Suprapubic skin (tissue), 4 donors: ENCODE measurements around the gene EPHA8. TPM values are rescaled to one million over a fixed set of nuclear protein-coding genes. Genes with fewer than 3 reads are reported as not detected.

Experiments
- DNase-seq, 2 donors: peaks; one replicate each; pipeline ENCODE4 v3.0.0-alpha.2; 2019; ENCODE audit warnings: low spot score in 2 of 2
- H3K27ac ChIP-seq: fragments of 200-600 bp; sonication (generic); one replicate; pipeline ENCODE4 v1.5.1; 2019
- H3K27me3 ChIP-seq: fragments of 200-600 bp; sonication (generic); one replicate; pipeline ENCODE4 v1.5.1; 2019
- H3K36me3 ChIP-seq: fragments of 200-600 bp; sonication (generic); one replicate; pipeline ENCODE4 v1.5.1; 2019
- H3K4me1 ChIP-seq: fragments of 200-600 bp; sonication (generic); one replicate; pipeline ENCODE4 v1.5.1; 2019
- H3K4me3 ChIP-seq: fragments of 200-600 bp; sonication (generic); one replicate; pipeline ENCODE4 v1.5.1; 2019; ENCODE audit warnings: mild to moderate bottlenecking
- H3K9me3 ChIP-seq: fragments of 200-600 bp; sonication (generic); one replicate; pipeline ENCODE4 v1.5.1; 2019
- EP300 ChIP-seq: sonication (generic); formaldehyde crosslinking; IDR thresholded peaks from one replicate; pipeline ENCODE4 v1.6.1; 2017; ENCODE audit warnings: antibody characterized with exemption
- POLR2A ChIP-seq, 2 donors: fragments of 450-650 bp; IDR thresholded peaks; one replicate each; pipeline ENCODE4 v1.6.1; 2017; ENCODE audit warnings: antibody characterized with exemption in 2 of 2, mild to moderate bottlenecking in 2 of 2, moderate library complexity in 2 of 2
- POLR2AphosphoS5 ChIP-seq, 3 donors: sonication (generic); formaldehyde crosslinking; IDR thresholded peaks; one replicate each; pipeline ENCODE4 v1.6.1; 2017; ENCODE audit warnings: antibody characterized with exemption in 3 of 3
- WGBS: methylation state at CpG from one replicate; pipeline ENCODE4 v1.1.5; 2018; 5-methylcytosine and 5-hydroxymethylcytosine counted together
- total RNA-seq, 4 donors: library from RNA; depleted of rRNA; stranded (reverse); fragments of >200 nt; gene quantifications; one replicate each; pipeline ENCODE4 v1.1.0, GENCODE V29; 2016
- TF ChIP-seq, protein P1 (sequence below), 2 donors: fragments of 200-600 bp in 1 of 2; fragments of 450-650 bp in 1 of 2; sonication (generic) in 1 of 2; IDR thresholded peaks; one replicate each; pipeline ENCODE4 v1.5.1; 2016 to 2019; ENCODE audit warnings: antibody characterized with exemption in 2 of 2, mild to moderate bottlenecking in 1 of 2, moderate library complexity in 1 of 2

EPHA8 gene
- under 1 TPM in 2 of 4 donors, not detected in 2; 0.34 to 0.64 TPM for total RNA-seq

DNA sequence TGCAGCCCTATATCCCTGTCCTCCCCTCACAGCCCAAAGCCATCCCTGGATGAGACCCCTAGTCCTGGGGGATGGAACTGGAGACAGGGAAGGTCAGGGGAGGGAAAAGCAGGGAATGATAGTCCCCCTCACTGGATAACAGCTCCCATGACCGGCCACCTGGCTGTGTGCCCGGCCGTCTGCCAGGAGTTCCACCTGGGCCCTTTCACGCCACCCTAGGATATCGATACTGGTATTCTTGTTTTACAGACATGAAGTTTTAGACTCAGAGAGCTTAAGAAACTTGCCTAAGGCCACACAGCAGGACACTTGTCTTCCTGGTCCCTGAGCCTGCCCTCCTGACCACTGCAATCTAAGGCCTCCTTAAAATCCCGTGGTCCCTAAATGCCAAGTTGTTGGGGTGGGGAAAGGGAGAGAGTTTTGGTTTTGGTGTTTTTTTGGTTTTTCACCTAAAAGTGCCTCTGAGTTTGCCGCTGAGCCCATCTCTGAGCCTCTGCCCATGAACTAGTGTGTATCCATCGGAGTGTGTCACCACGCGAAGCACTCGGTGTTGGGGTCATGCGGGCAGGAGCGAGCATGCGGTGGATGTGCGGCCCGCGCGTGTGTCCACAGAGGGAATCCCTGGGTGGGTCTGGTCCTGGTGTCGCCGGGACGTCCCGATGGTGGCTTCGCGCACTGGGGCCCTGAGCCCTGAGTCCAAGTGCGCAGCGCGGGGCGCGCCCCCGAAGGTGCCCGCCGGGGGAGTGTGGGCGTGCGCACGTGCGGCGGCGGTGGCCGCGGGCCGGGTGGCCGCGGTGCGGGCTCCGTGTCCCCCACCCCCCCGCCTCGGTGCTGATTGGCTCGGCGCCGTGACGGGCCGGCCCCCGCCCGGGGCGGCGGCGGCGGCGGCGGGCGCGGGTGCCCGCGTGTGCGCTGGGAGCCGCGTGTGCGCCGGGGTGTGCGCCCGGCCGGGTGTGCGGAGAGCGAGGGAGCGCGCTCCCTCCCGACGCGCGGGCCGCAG is at the start of gene EPHA8:
Gene EPHA8 (plus strand): TSS at position 906 of the 1,000 bp plus-strand sequence. CDS start 147 bp downstream, outside the sequence.
- Histone ChIP-seq H3K4me1 (peaks cover 5% of the 10 kb centered on the region), H3K4me3 (peak within 1 kb of the TSS; percentile 30), H3K27ac (no peak within 1 kb of the TSS), H3K27me3 (peaks cover 89% of the 10 kb centered on the region), H3K36me3 (no peaks in the 10 kb centered on the region), H3K9me3 (no peaks in the 10 kb centered on the region)
- DNase-seq = no peak
- no peak for TF ChIP-seq EP300
- TF ChIP-seq, protein P1, sequence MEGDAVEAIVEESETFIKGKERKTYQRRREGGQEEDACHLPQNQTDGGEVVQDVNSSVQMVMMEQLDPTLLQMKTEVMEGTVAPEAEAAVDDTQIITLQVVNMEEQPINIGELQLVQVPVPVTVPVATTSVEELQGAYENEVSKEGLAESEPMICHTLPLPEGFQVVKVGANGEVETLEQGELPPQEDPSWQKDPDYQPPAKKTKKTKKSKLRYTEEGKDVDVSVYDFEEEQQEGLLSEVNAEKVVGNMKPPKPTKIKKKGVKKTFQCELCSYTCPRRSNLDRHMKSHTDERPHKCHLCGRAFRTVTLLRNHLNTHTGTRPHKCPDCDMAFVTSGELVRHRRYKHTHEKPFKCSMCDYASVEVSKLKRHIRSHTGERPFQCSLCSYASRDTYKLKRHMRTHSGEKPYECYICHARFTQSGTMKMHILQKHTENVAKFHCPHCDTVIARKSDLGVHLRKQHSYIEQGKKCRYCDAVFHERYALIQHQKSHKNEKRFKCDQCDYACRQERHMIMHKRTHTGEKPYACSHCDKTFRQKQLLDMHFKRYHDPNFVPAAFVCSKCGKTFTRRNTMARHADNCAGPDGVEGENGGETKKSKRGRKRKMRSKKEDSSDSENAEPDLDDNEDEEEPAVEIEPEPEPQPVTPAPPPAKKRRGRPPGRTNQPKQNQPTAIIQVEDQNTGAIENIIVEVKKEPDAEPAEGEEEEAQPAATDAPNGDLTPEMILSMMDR (IDR thresholded peaks at IDR 0.05) = no peak
- TF ChIP-seq POLR2AphosphoS5 (IDR thresholded peaks at IDR 0.05) = no peak
- TF ChIP-seq POLR2A (IDR thresholded peaks at IDR 0.05) = no peak
- WGBS = 22% methylated on average over 18 of the region's 81 CpGs

DNA sequence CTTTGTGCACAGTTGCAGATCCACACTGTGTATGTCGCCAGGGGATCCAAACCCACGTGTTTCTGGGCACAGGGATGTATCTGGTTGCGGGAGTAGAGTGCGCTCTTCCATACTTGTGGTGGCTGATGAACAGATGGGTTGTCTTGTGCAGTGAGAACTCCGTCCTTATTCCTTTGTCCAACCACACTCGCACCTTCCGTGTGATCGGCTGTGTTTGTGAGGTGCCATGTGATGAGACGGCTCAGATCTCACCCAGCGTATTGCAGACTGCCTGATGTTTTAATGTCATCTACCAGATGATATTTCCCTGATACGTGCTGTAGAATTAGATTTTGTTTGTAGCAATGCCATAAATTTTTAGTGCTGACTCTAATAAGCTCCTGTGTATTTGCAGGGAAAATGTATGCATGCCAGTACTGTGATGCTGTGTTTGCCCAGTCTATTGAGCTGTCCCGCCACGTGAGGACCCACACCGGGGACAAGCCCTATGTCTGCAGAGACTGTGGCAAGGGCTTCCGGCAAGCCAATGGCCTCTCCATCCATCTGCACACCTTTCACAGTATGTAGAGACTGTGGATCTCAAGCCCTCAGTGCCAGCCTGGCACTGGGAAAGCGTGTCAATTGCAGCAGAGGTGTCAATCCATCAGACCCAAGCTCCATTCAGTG is 46.2 kb upstream of the EPHA8 start:
- 96% methylated on average over 15 of the region's 16 CpGs for WGBS
- DNase-seq = no peak
- Histone ChIP-seq H3K27me3 (no peaks in the 10 kb centered on the region), H3K27ac (no peak overlapping the region), H3K9me3 (no peaks in the 10 kb centered on the region), H3K36me3 (peaks cover 100% of the 10 kb centered on the region), H3K4me1 (no peaks in the 10 kb centered on the region), H3K4me3 (no peak overlapping the region)
- TF ChIP-seq, protein P1 (IDR thresholded peaks at IDR 0.05) = no peak
- TF ChIP-seq POLR2AphosphoS5 (IDR thresholded peaks at IDR 0.05) = no peak
- no peak for TF ChIP-seq POLR2A (IDR thresholded peaks at IDR 0.05)
- no peak for TF ChIP-seq EP300

DNA sequence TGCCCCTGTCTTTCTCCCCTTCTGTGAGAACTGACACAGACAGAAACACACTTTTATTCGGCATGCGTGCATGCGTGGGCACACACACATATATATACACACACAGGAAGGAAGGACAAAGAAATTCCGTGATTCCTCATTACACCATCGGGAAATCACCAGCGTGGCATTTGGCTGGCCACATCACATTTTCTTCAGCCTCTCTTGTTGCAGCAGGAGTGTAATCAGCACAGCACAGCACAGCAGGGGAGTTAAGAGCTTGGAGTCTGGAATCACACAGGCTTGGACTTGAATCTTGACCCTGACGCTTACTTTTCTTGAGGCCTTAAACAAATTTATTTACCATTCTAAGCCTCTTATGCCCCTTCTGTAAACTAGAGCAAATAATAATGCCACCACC is 45.3 kb upstream of the EPHA8 start:
- Histone ChIP-seq H3K36me3 (peaks cover 98% of the 10 kb centered on the region), H3K27ac (no peak overlapping the region), H3K9me3 (no peaks in the 10 kb centered on the region), H3K4me3 (no peak overlapping the region), H3K27me3 (no peaks in the 10 kb centered on the region), H3K4me1 (no peaks in the 10 kb centered on the region)
- TF ChIP-seq, protein P1 (IDR thresholded peaks at IDR 0.05) = no peak
- TF ChIP-seq POLR2A (IDR thresholded peaks at IDR 0.05) (no peak), EP300 (no peak), POLR2AphosphoS5 (IDR thresholded peaks at IDR 0.05) (no peak)
- DNase-seq = no peak
- WGBS = 77% methylated on average over 7 of the region's 7 CpGs

DNA sequence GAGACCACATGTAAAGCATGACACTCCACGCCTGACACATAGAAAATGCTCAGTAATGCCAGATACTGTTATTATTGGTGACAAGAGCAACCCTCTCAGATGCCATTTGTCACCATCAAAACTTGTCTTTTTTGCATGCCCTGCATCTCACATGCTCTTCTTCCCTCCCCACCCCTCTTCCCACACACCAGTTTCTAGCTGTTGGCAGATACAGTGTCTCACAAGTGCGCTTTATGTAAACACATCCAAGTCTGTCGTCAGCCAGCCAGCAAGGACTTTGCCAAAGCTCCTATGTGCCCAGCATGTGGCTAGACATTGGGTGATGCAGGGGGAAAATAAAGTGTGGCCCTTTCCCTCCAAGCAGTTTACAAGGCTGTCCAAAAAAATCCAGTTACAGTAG is 44.9 kb upstream of the EPHA8 start:
- WGBS = 79% methylated on average over 3 of the region's 3 CpGs
- H3K27me3 ChIP-seq = no peaks in the 10 kb centered on the region
- H3K27ac ChIP-seq = no peak overlapping the region
- H3K4me3 ChIP-seq = no peak overlapping the region
- DNase-seq = no peak
- TF ChIP-seq POLR2AphosphoS5 (IDR thresholded peaks at IDR 0.05) = no peak
- no peak for TF ChIP-seq POLR2A (IDR thresholded peaks at IDR 0.05)
- no peak for TF ChIP-seq EP300
- TF ChIP-seq, protein P1 (IDR thresholded peaks at IDR 0.05) = no peak
- H3K36me3 ChIP-seq = peaks cover 97% of the 10 kb centered on the region
- no peaks in the 10 kb centered on the region for H3K4me1 ChIP-seq
- no peaks in the 10 kb centered on the region for H3K9me3 ChIP-seq

DNA sequence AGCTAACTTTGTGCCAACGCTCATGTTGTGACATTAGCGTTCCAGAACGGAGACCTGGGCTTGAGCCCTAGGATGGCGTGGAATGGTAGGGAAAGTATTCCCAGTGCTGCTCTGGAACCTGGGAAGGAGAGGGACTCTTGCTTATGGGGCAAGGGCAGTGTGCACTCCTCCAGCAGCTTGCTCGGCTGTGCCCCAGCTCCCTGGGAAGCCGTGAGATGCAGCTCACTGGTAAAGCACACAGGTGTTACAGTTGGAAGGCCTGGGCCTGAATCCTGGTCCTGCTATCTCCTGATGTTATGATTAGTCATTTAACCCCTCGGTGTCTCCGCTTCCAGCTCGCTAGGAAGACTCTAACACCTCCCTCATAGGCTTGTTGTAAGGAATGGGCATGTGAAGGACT is 42.4 kb upstream of the EPHA8 start:
- Histone ChIP-seq H3K27me3 (no peaks in the 10 kb centered on the region), H3K27ac (no peak overlapping the region), H3K4me1 (no peaks in the 10 kb centered on the region), H3K9me3 (no peaks in the 10 kb centered on the region), H3K4me3 (no peak overlapping the region), H3K36me3 (peaks cover 97% of the 10 kb centered on the region)
- WGBS = 91% methylated on average over 9 of the region's 9 CpGs
- DNase-seq = no peak
- TF ChIP-seq POLR2A (IDR thresholded peaks at IDR 0.05) = no peak
- TF ChIP-seq, protein P1 (IDR thresholded peaks at IDR 0.05) = no peak
- no peak for TF ChIP-seq POLR2AphosphoS5 (IDR thresholded peaks at IDR 0.05)
- TF ChIP-seq EP300 = no peak
